H9 (cell line): ENCODE measurements around the gene NUDT22. TPM values are rescaled to one million over a fixed set of nuclear protein-coding genes. Genes with fewer than 3 reads are reported as not detected.

Experiments
- DNase-seq: peaks from one replicate; pipeline ENCODE4 v3.0.0-alpha.2; 2017
- H2AFZ ChIP-seq: one replicate; pipeline ENCODE4 v1.6.1; 2013; ENCODE audit warnings: mild to moderate bottlenecking, low read length, control low read depth, moderate library complexity
- H2AK5ac ChIP-seq: 2 replicates; pipeline ENCODE4 v1.6.1; 2013; ENCODE audit warnings: low read length, control low read depth, mixed read lengths; ENCODE audit not compliant: insufficient read length
- H2BK120ac ChIP-seq: one replicate; pipeline ENCODE4 v1.6.1; 2013; ENCODE audit warnings: low read depth, mild to moderate bottlenecking, low read length, control low read depth, inconsistent platforms; ENCODE audit not compliant: poor library complexity, severe bottlenecking
- H2BK12ac ChIP-seq: 2 replicates; pipeline ENCODE4 v1.6.1; 2013; ENCODE audit warnings: low read length, control low read depth, mixed read lengths, low read depth; ENCODE audit not compliant: insufficient read length
- H2BK15ac ChIP-seq: 2 replicates; pipeline ENCODE4 v1.6.1; 2013; ENCODE audit warnings: low read depth, low read length, control low read depth
- H2BK20ac ChIP-seq: one replicate; pipeline ENCODE4 v1.6.1; 2013; ENCODE audit warnings: low read depth, mild to moderate bottlenecking, low read length, control low read depth, inconsistent platforms; ENCODE audit not compliant: poor library complexity, severe bottlenecking
- H2BK5ac ChIP-seq: 2 replicates; pipeline ENCODE4 v1.6.1; 2013; ENCODE audit warnings: low read length, control low read depth, mixed read lengths; ENCODE audit not compliant: insufficient read length
- H3K14ac ChIP-seq: 2 replicates; pipeline ENCODE4 v1.6.1; 2013; ENCODE audit warnings: low read length, control low read depth; ENCODE audit not compliant: insufficient read depth
- H3K18ac ChIP-seq: 2 replicates; pipeline ENCODE4 v1.6.1; 2013; ENCODE audit warnings: low read depth, mild to moderate bottlenecking, mixed read lengths, low read length, control low read depth; ENCODE audit not compliant: insufficient read length
- H3K23ac ChIP-seq: 2 replicates; pipeline ENCODE4 v1.6.1; 2013; ENCODE audit warnings: low read length, control low read depth, mixed read lengths, low read depth; ENCODE audit not compliant: insufficient read length
- H3K23me2 ChIP-seq: 2 replicates; pipeline ENCODE4 v1.6.1; 2013; ENCODE audit warnings: low read depth, mild to moderate bottlenecking, mixed read lengths, low read length, control low read depth; ENCODE audit not compliant: insufficient read length, poor library complexity, severe bottlenecking
- H3K27ac ChIP-seq: 2 replicates; pipeline ENCODE4 v1.5.1; 2013; ENCODE audit warnings: low read length, control low read depth, mixed read lengths, low read depth; ENCODE audit not compliant: insufficient read length
- H3K27me3 ChIP-seq: 2 replicates; pipeline ENCODE4 v1.6.1; 2013; ENCODE audit warnings: low read length, control low read depth, inconsistent platforms; ENCODE audit not compliant: insufficient read depth
- H3K4ac ChIP-seq: 2 replicates; pipeline ENCODE4 v1.6.1; 2013; ENCODE audit warnings: low read depth, mild to moderate bottlenecking, control low read depth, inconsistent platforms, low read length, moderate library complexity
- H3K4me1 ChIP-seq: 2 replicates; pipeline ENCODE4 v1.6.1; 2013; ENCODE audit warnings: low read length, control low read depth, inconsistent platforms; ENCODE audit not compliant: insufficient read depth
- H3K4me2 ChIP-seq: 2 replicates; pipeline ENCODE4 v1.6.1; 2013; ENCODE audit warnings: low read length, control low read depth, mixed read lengths; ENCODE audit not compliant: insufficient read length, insufficient read depth
- H3K56ac ChIP-seq: 2 replicates; pipeline ENCODE4 v1.6.1; 2013; ENCODE audit warnings: low read depth, mild to moderate bottlenecking, mixed read lengths, low read length, control low read depth; ENCODE audit not compliant: insufficient read length
- H3K79me1 ChIP-seq: 2 replicates; pipeline ENCODE4 v1.6.1; 2013; ENCODE audit warnings: low read depth, mild to moderate bottlenecking, moderate library complexity, low read length, control low read depth, inconsistent platforms; ENCODE audit not compliant: insufficient read depth, poor library complexity, severe bottlenecking
- H3K79me2 ChIP-seq: 2 replicates; pipeline ENCODE4 v1.6.1; 2013; ENCODE audit warnings: low read length, control low read depth, inconsistent platforms; ENCODE audit not compliant: insufficient read depth
- H3K9ac ChIP-seq: 2 replicates; pipeline ENCODE4 v1.6.1; 2013; ENCODE audit warnings: low read length, control low read depth, mixed read lengths; ENCODE audit not compliant: insufficient read length; ENCODE audit errors: extremely low read depth
- H3K9me3 ChIP-seq: one replicate; pipeline ENCODE4 v1.6.1; 2013; ENCODE audit warnings: low read depth, low read length, inconsistent platforms; ENCODE audit not compliant: control insufficient read depth
- H3T11ph ChIP-seq: one replicate; pipeline ENCODE4 v1.6.1; 2013; ENCODE audit warnings: mild to moderate bottlenecking, low read length, control low read depth, inconsistent platforms
- H4K20me1 ChIP-seq: one replicate; pipeline ENCODE4 v1.6.1; 2013; ENCODE audit not compliant: control insufficient read depth, insufficient read length, insufficient read depth
- H4K5ac ChIP-seq: 2 replicates; pipeline ENCODE4 v1.6.1; 2013; ENCODE audit warnings: low read depth, mild to moderate bottlenecking, mixed read lengths, low read length, control low read depth; ENCODE audit not compliant: insufficient read length
- H4K8ac ChIP-seq: replicated peaks from 2 replicates; pipeline ENCODE4 v1.6.1; 2013; ENCODE audit warnings: low read length, control low read depth, mixed read lengths, low read depth; ENCODE audit not compliant: insufficient read length
- H4K91ac ChIP-seq: 2 replicates; pipeline ENCODE4 v1.6.1; 2013; ENCODE audit warnings: low read depth, mild to moderate bottlenecking, moderate library complexity, mixed read lengths, low read length, control low read depth; ENCODE audit not compliant: insufficient read length
- H3K27ac Mint-ChIP-seq, 3 experiments: 2 replicates in 2 of 3; 3 replicates in 1 of 3; pipeline ENCODE4 v1.8.0; 2020 to 2021; ENCODE audit warnings: mixed read lengths in 3 of 3, mild to moderate bottlenecking in 1 of 3, moderate library complexity in 1 of 3
- H3K27me3 Mint-ChIP-seq: 2 replicates; pipeline ENCODE4 v1.8.0; 2021; ENCODE audit warnings: low read depth, mild to moderate bottlenecking, moderate library complexity, mixed read lengths
- H3K36me3 Mint-ChIP-seq, 3 experiments: 2 replicates in 2 of 3; 3 replicates in 1 of 3; pipeline ENCODE4 v1.8.0; 2020 to 2021; ENCODE audit warnings: low read depth in 3 of 3, mixed read lengths in 3 of 3; ENCODE audit not compliant: insufficient read depth in 1 of 3
- H3K4me1 Mint-ChIP-seq, 2 experiments: 2 replicates each; pipeline ENCODE4 v1.8.0; 2020; ENCODE audit warnings: mixed read lengths in 2 of 2
- H3K4me3 Mint-ChIP-seq, 2 experiments: 2 replicates in 1 of 2; 3 replicates in 1 of 2; pipeline ENCODE4 v1.8.0; 2020 to 2021; ENCODE audit warnings: mild to moderate bottlenecking in 2 of 2, mixed read lengths in 2 of 2, moderate library complexity in 1 of 2
- H3K9me3 Mint-ChIP-seq, 2 experiments: 2 replicates in 1 of 2; 3 replicates in 1 of 2; pipeline ENCODE4 v1.8.0; 2020; ENCODE audit warnings: mild to moderate bottlenecking in 2 of 2, mixed read lengths in 2 of 2, moderate library complexity in 1 of 2
- WGBS: extraction: QIAGEN DNeasy Blood & Tissue Kit; methylation state at CpG from one replicate; pipeline ENCODE4 v1.1.7; 2013; ENCODE audit warnings: missing lambda C conversion rate, low lambda C conversion rate, mixed read lengths; ENCODE audit not compliant: insufficient read length; ENCODE audit errors: extremely low coverage; 5-methylcytosine and 5-hydroxymethylcytosine counted together
- total RNA-seq: library from RNA; stranded (reverse); gene quantifications from 2 replicates; pipeline ENCODE4 v1.2.1, GENCODE V29; 2021
- TF ChIP-seq, protein P1 (sequence below): fragments of 200-600 bp; sonication (generic); conservative IDR thresholded peaks from 3 replicates; pipeline ENCODE4 v1.8.0; 2021; ENCODE audit warnings: antibody characterized with exemption, mild to moderate bottlenecking

The NUDT22 gene
- total RNA-seq, 1 experiment from 2014 or later: 39.6 TPM

DNA sequence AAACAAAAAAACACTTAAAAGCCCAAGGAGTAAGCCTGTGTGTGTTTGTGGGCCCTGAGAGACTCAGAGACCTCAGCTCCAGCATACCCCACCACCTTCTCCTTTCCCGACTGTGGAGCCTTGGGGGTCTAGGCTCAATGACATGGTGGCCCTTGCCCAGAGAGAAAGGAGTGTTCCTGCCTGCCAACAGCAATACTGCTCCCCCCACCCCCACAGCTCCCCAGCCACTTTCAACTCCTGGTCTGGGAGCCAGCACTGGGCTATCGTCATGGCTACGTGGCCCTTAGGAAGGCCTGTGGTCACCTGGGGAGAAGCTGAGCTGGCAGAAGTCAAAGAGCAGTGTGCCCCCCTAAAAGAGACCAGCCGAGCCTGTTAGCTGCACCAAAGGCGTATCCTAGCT is 18.0 kb downstream of the NUDT22 start:
- no peak overlapping the region for H2BK20ac ChIP-seq
- no peak overlapping the region for H3K27ac ChIP-seq
- no peak overlapping the region for H3K18ac ChIP-seq
- H3K4ac ChIP-seq: no peak overlapping the region
- no peak overlapping the region for H2BK12ac ChIP-seq
- no peak overlapping the region for H3K23ac ChIP-seq
- peaks cover 9% of the 10 kb centered on the region; the same call in 1 of the 2 replicates for H3K79me2 ChIP-seq
- WGBS: no CpG with 5 or more reads among the region's 5 CpGs
- H2BK5ac ChIP-seq: no peak overlapping the region
- H3K4me3 Mint-ChIP-seq: peak overlapping the region; percentile 85 to 93
- no peak overlapping the region for H4K5ac ChIP-seq
- H3K4me1 Mint-ChIP-seq: peaks cover 35 to 42% of the 10 kb centered on the region in 2 experiments
- no peak overlapping the region for H2AK5ac ChIP-seq
- H3K4me1 ChIP-seq: peaks cover 3% of the 10 kb centered on the region; the same call in 1 of the 2 replicates
- no peak overlapping the region for H3T11ph ChIP-seq
- no peaks in the 10 kb centered on the region for H4K20me1 ChIP-seq
- no peaks in the 10 kb centered on the region for H3K9me3 ChIP-seq
- peaks cover 21% of the 10 kb centered on the region for H3K23me2 ChIP-seq
- no peak overlapping the region for H3K4me2 ChIP-seq
- no peak overlapping the region for H2AFZ ChIP-seq
- H4K91ac ChIP-seq: no peak overlapping the region
- TF ChIP-seq, protein P1, sequence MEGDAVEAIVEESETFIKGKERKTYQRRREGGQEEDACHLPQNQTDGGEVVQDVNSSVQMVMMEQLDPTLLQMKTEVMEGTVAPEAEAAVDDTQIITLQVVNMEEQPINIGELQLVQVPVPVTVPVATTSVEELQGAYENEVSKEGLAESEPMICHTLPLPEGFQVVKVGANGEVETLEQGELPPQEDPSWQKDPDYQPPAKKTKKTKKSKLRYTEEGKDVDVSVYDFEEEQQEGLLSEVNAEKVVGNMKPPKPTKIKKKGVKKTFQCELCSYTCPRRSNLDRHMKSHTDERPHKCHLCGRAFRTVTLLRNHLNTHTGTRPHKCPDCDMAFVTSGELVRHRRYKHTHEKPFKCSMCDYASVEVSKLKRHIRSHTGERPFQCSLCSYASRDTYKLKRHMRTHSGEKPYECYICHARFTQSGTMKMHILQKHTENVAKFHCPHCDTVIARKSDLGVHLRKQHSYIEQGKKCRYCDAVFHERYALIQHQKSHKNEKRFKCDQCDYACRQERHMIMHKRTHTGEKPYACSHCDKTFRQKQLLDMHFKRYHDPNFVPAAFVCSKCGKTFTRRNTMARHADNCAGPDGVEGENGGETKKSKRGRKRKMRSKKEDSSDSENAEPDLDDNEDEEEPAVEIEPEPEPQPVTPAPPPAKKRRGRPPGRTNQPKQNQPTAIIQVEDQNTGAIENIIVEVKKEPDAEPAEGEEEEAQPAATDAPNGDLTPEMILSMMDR: no peak
- no peaks in the 10 kb centered on the region for H3K79me1 ChIP-seq
- H3K9me3 Mint-ChIP-seq: no peaks in the 10 kb centered on the region; a peak in 1 of 5 replicates
- no peak for DNase-seq
- no peaks in the 10 kb centered on the region for H3K27me3 ChIP-seq
- no peak overlapping the region for H4K8ac ChIP-seq
- H3K9ac ChIP-seq: no peak overlapping the region
- no peak overlapping the region for H2BK120ac ChIP-seq
- H3K14ac ChIP-seq: no peak overlapping the region
- peaks cover 12 to 23% (median 13%) of the 10 kb centered on the region in 3 experiments for H3K36me3 Mint-ChIP-seq
- H3K27ac Mint-ChIP-seq: peak overlapping the region in 2 of 3 experiments; percentile 83 to 90; a peak in 3 of 7 replicates
- H3K56ac ChIP-seq: no peak overlapping the region
- no peaks in the 10 kb centered on the region for H3K27me3 Mint-ChIP-seq
- no peak overlapping the region for H2BK15ac ChIP-seq
